ENCODE results near the gene AGAP3.

The AGAP3 gene

GRCh38 chr7:151065516-151065915, 20.8 kb upstream of the AGAP3 start:
- Histone ChIP-seq H3K36me3 (ENCODE audit: control insufficient read depth, insufficient read depth, low read length) (peaks cover 71% of the 10 kb centered on the region), H3K4me1 (ENCODE audit: control insufficient read depth, insufficient read depth, low read length, poor library complexity, severe bottlenecking) (peaks cover 41% of the 10 kb centered on the region), H3K27ac (ENCODE audit: low read depth, low read length, severe bottlenecking) (no peak overlapping the region), H3K9me3 (ENCODE audit: control insufficient read depth, low read length) (no peaks in the 10 kb centered on the region), H3K4me3 (ENCODE audit: extremely low read depth, insufficient read depth, low read length, poor library complexity, severe bottlenecking) (no peak overlapping the region)
- 98 to 99% methylated on average over 14 of the region's 14 CpGs for WGBS, 2 experiments (ENCODE audit: insufficient coverage in 2 of 2)

DNA sequence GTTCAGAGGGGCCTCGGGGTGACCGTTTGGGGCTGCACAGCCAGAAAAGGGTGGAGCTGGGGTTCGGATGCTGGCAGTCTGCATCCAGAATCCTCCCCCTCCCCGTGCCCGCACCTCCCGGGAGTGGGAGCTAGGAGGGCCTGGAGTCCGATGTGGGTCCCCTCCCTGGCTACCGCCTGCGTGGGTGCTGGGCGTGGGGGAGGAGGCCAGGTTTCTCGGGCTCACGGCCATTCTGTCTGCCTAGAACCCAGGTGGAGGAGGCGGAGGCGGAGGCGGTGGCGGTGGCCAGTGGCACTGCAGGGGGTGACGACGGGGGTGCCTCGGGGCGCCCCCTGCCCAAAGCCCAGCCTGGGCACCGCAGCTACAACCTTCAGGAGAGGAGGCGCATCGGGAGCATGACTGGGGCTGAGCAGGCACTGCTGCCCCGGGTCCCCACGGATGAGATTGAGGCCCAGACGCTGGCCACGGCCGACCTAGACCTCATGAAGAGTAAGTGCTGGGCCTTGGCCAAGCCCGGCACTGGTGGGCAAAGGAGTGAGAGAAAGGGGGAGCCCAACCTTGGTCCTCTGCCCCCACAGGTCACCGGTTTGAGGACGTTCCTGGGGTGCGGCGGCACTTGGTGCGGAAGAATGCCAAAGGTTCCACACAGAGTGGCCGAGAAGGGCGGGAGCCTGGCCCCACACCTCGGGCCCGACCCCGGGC, 19.9 kb upstream of the AGAP3 start:
- peaks cover 80% of the 10 kb centered on the region for H3K36me3 ChIP-seq (ENCODE audit: control insufficient read depth, insufficient read depth, low read length)
- H3K9me3 ChIP-seq (ENCODE audit: control insufficient read depth, low read length): no peaks in the 10 kb centered on the region
- H3K4me3 ChIP-seq (ENCODE audit: extremely low read depth, insufficient read depth, low read length, poor library complexity, severe bottlenecking): no peak overlapping the region
- peaks cover 34% of the 10 kb centered on the region for H3K4me1 ChIP-seq (ENCODE audit: control insufficient read depth, insufficient read depth, low read length, poor library complexity, severe bottlenecking)
- H3K27ac ChIP-seq (ENCODE audit: low read depth, low read length, severe bottlenecking): no peak overlapping the region
- 96% methylated on average over 36 to 39 of the region's 39 CpGs for WGBS, 2 experiments (ENCODE audit: insufficient coverage in 2 of 2)

DNA sequence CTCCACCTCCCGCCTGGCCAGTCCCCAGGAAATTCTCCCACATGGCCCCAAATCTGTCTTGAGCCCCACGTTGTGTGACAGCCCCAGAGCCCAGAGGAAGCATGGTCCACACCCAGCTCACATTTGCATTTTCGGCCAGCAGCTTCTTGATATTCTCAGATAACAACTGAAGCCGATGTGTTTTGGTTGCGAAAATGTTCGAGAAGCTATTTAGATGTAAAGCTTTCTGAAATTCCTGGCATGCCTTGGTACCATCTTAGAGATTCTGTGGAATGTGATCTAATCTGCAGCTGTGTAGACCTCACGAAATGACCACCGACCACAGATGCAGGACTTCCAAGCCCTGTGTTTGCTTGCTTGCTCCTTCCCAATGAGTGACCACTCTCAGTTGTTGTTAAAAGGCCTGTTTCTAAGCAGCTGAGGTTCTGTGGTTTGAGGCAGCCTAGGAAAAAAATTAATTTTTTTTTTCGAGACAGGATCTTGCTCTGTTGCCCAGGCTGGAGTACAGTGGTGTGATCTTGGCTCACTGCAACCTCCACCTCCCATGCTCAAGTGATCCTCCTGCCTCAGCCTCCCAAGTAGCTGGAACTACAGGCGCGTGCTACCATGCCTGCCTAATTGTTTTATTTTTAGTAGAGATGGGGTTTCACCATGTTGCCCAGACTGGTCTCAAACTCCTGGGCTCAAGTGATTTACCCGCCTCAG, 18.1 kb upstream of the AGAP3 start:
- Histone ChIP-seq H3K4me1 (ENCODE audit: control insufficient read depth, insufficient read depth, low read length, poor library complexity, severe bottlenecking) (peaks cover 23% of the 10 kb centered on the region), H3K4me3 (ENCODE audit: extremely low read depth, insufficient read depth, low read length, poor library complexity, severe bottlenecking) (no peak overlapping the region), H3K27ac (ENCODE audit: low read depth, low read length, severe bottlenecking) (peak overlapping the region; percentile 81), H3K36me3 (ENCODE audit: control insufficient read depth, insufficient read depth, low read length) (peaks cover 92% of the 10 kb centered on the region), H3K9me3 (ENCODE audit: control insufficient read depth, low read length) (no peaks in the 10 kb centered on the region)
- WGBS, 2 experiments (ENCODE audit: insufficient coverage in 2 of 2): 67 to 72% methylated on average over 10 to 11 of the region's 12 CpGs

DNA sequence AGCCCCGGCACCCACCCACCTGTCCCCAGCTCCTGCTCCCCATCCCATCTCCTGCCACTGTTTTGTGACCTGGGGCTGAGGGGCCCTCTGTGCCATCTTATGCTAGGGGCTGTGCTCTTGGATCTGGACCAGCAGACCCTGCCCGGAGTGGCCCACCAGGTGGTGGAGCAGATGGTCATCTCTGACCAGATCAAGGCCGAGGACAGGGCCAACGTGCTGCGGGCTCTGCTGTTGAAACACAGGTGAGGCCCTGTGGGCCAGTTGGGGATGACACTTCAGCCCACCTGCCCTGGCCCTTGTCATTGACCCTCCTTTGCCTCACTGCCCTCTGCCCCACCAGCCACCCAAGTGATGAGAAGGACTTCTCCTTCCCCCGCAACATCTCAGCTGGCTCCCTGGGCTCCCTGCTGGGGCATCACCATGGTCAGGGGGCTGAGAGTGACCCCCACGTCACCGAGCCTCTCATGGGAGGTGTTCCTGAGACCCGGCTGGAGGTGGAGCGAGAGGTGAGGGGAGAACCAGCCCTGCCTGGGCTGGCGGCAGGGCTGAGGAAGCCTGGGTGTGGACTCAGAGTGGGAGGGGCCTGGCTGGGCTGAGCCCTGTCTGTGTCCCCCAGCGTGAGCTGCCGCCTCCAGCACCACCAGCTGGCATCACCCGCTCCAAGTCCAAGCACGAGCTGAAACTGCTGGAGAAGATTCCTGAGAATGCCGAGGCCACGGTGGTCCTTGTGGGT, 16.3 kb upstream of the AGAP3 start:
- peaks cover 15% of the 10 kb centered on the region for H3K4me1 ChIP-seq (ENCODE audit: control insufficient read depth, insufficient read depth, low read length, poor library complexity, severe bottlenecking)
- WGBS, 2 experiments (ENCODE audit: insufficient coverage in 2 of 2): 90 to 98% methylated on average over 7 to 13 of the region's 17 CpGs
- H3K27ac ChIP-seq (ENCODE audit: low read depth, low read length, severe bottlenecking): no peak overlapping the region
- no peak overlapping the region for H3K4me3 ChIP-seq (ENCODE audit: extremely low read depth, insufficient read depth, low read length, poor library complexity, severe bottlenecking)
- peaks cover 92% of the 10 kb centered on the region for H3K36me3 ChIP-seq (ENCODE audit: control insufficient read depth, insufficient read depth, low read length)
- no peaks in the 10 kb centered on the region for H3K9me3 ChIP-seq (ENCODE audit: control insufficient read depth, low read length)

DNA sequence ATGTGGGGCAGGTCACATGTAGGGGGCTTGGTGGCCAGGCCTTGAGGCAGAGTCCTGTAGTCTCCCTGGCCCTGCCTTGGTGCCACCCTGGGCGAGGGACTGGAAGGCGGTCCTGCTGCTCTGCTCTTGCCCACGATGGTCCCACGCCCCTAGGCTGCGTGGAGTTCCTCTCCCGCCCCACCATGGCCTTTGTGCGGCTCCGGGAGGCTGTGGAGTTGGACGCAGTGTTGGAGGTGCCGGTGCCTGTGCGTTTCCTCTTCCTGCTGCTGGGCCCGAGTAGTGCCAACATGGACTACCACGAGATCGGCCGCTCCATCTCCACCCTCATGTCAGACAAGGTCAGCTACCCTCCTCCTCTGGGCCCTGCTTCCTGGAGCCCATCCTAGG, 15.7 kb upstream of the AGAP3 start:
- peaks cover 15% of the 10 kb centered on the region for H3K4me1 ChIP-seq (ENCODE audit: control insufficient read depth, insufficient read depth, low read length, poor library complexity, severe bottlenecking)
- no peaks in the 10 kb centered on the region for H3K9me3 ChIP-seq (ENCODE audit: control insufficient read depth, low read length)
- H3K36me3 ChIP-seq (ENCODE audit: control insufficient read depth, insufficient read depth, low read length): peaks cover 92% of the 10 kb centered on the region
- no peak overlapping the region for H3K4me3 ChIP-seq (ENCODE audit: extremely low read depth, insufficient read depth, low read length, poor library complexity, severe bottlenecking)
- no peak overlapping the region for H3K27ac ChIP-seq (ENCODE audit: low read depth, low read length, severe bottlenecking)
- WGBS, 2 experiments (ENCODE audit: insufficient coverage in 2 of 2): 93 to 99% methylated on average over 9 to 15 of the region's 15 CpGs

- Histone ChIP-seq H3K4me3 (ENCODE audit: extremely low read depth, insufficient read depth, low read length, poor library complexity, severe bottlenecking) (no peak overlapping the region), H3K4me1 (ENCODE audit: control insufficient read depth, insufficient read depth, low read length, poor library complexity, severe bottlenecking) (peaks cover 15% of the 10 kb centered on the region), H3K9me3 (ENCODE audit: control insufficient read depth, low read length) (no peaks in the 10 kb centered on the region), H3K27ac (ENCODE audit: low read depth, low read length, severe bottlenecking) (no peak overlapping the region), H3K36me3 (ENCODE audit: control insufficient read depth, insufficient read depth, low read length) (peaks cover 92% of the 10 kb centered on the region)
- WGBS, 2 experiments (ENCODE audit: insufficient coverage in 2 of 2): 92 to 96% methylated on average over 33 to 36 of the region's 39 CpGs
These were observed 15.0 kb upstream of the AGAP3 start for GRCh38 chr7:151071032-151071866.

- peaks cover 88% of the 10 kb centered on the region for H3K36me3 ChIP-seq (ENCODE audit: control insufficient read depth, insufficient read depth, low read length)
- 92 to 99% methylated on average over 8 to 13 of the region's 17 CpGs for WGBS, 2 experiments (ENCODE audit: insufficient coverage in 2 of 2)
These were observed 12.3 kb upstream of the AGAP3 start for GRCh38 chr7:151073990-151074389.

DNA sequence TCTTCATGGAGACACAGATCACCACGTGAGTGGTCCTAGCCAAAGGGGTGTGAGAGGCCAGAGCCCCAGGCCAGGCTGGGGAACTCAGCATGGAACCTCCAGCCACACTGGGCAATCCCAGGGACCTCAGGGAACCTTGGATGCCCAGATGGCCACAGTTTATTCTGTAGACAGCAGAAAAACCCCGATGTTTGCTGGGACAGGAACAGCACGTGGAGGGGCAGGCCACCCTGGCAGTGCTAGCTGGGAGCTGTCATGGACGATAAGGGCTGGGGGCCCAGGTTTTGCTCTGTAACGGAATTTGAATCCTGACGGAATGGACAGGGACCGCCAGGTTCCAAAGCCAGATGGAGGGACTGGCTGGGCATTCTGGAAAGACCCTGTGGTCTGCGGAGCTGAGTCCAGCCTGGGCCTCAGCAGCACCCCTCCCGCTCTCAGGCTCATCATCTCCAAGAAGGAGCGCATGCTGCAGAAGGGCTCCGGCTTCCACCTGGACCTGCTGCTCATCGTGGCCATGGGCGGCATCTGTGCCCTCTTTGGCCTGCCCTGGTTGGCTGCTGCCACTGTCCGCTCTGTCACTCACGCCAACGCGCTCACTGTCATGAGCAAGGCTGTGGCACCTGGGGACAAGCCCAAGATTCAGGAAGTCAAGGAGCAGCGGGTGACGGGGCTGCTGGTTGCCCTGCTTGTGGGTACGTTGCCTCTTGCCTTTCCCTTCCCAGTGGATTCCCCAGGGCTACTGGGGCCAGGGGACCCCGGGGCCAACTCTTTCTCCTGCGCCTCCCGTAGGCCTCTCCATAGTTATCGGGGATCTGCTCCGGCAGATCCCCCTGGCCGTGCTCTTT, 11.2 kb upstream of the AGAP3 start:
- Histone ChIP-seq H3K9me3 (ENCODE audit: control insufficient read depth, low read length) (no peaks in the 10 kb centered on the region), H3K27ac (ENCODE audit: low read depth, low read length, severe bottlenecking) (no peak overlapping the region), H3K36me3 (ENCODE audit: control insufficient read depth, insufficient read depth, low read length) (peaks cover 84% of the 10 kb centered on the region), H3K4me3 (ENCODE audit: extremely low read depth, insufficient read depth, low read length, poor library complexity, severe bottlenecking) (no peak overlapping the region), H3K4me1 (ENCODE audit: control insufficient read depth, insufficient read depth, low read length, poor library complexity, severe bottlenecking) (peaks cover 24% of the 10 kb centered on the region)
- WGBS, 2 experiments (ENCODE audit: insufficient coverage in 2 of 2): 94 to 97% methylated on average over 25 of the region's 26 CpGs

More at GRCh38 chr7:151073990-151074389, 12.3 kb upstream of the AGAP3 start:
- peaks cover 16% of the 10 kb centered on the region for H3K4me1 ChIP-seq (ENCODE audit: control insufficient read depth, insufficient read depth, low read length, poor library complexity, severe bottlenecking)
- no peak overlapping the region for H3K27ac ChIP-seq (ENCODE audit: low read depth, low read length, severe bottlenecking)
- no peaks in the 10 kb centered on the region for H3K9me3 ChIP-seq (ENCODE audit: control insufficient read depth, low read length)
- H3K4me3 ChIP-seq (ENCODE audit: extremely low read depth, insufficient read depth, low read length, poor library complexity, severe bottlenecking): no peak overlapping the region

DNA sequence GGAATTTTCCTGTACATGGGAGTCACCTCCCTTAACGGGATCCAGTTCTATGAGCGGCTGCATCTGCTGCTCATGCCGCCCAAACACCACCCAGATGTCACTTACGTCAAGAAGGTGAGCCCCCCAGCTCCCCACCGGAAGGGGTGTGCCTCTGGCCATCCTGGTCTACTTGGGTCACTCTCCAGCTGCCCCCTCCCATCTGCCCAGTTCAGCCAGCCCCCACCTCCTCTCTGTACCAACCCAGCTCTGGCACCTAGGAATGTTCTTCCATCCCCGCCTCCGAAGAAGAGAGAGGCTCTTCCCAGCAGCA, 10.7 kb upstream of the AGAP3 start:
- no peak overlapping the region for H3K27ac ChIP-seq (ENCODE audit: low read depth, low read length, severe bottlenecking)
- H3K36me3 ChIP-seq (ENCODE audit: control insufficient read depth, insufficient read depth, low read length): peaks cover 78% of the 10 kb centered on the region
- no peak overlapping the region for H3K4me3 ChIP-seq (ENCODE audit: extremely low read depth, insufficient read depth, low read length, poor library complexity, severe bottlenecking)
- 94 to 96% methylated on average over 7 of the region's 7 CpGs for WGBS, 2 experiments (ENCODE audit: insufficient coverage in 2 of 2)
- H3K4me1 ChIP-seq (ENCODE audit: control insufficient read depth, insufficient read depth, low read length, poor library complexity, severe bottlenecking): peaks cover 24% of the 10 kb centered on the region
- H3K9me3 ChIP-seq (ENCODE audit: control insufficient read depth, low read length): no peaks in the 10 kb centered on the region
